ENCODE data around the gene LENG8. TPM values are rescaled to one million over a fixed set of nuclear protein-coding genes. Genes with fewer than 3 reads are reported as not detected.

The LENG8 gene
- total RNA-seq, 1 donor: 39.7 TPM

Small RNA genes lying within 50 kb of the gene (small RNA-seq; reads per million reads assigned to genes)
- not detected for gene AC245884.3

Other genes starting within 250 kb of the LENG8 start
- gene RPS9, start 248.3 kb upstream of the LENG8 start, total RNA-seq: 985 and 1,373 TPM in 2 replicates
- gene LILRB3, start 226.2 kb upstream of the LENG8 start, total RNA-seq: not detected in 2 replicates
- not detected in 2 replicates for gene LILRA6, start 206.4 kb upstream of the LENG8 start, total RNA-seq
- not detected in 2 replicates for gene LILRB5, start 191.9 kb upstream of the LENG8 start, total RNA-seq
- gene LILRB2, start 168.1 kb upstream of the LENG8 start, total RNA-seq: not detected in 2 replicates
- gene LILRA5, start 136.0 kb upstream of the LENG8 start, total RNA-seq: not detected in 2 replicates
- gene LILRA4, start 110.0 kb upstream of the LENG8 start, total RNA-seq: not detected in 2 replicates
- gene LAIR1, start 84.3 kb upstream of the LENG8 start, total RNA-seq: under 0.01 TPM in 1 of 2 replicates, not detected in the other
- not detected in 2 replicates for gene TTYH1, start 33.7 kb upstream of the LENG8 start, total RNA-seq
- gene LENG9, start 14.6 kb downstream of the LENG8 start, total RNA-seq: 5.2 and 7.1 TPM in 2 replicates
- 12.5 and 29.0 TPM in 2 replicates for gene CDC42EP5, start 24.1 kb downstream of the LENG8 start, total RNA-seq
- gene LAIR2, start 53.6 kb downstream of the LENG8 start, total RNA-seq: not detected in 2 replicates
- gene LILRA2, start 124.6 kb downstream of the LENG8 start, total RNA-seq: not detected in 2 replicates
- gene LILRA1, start 144.4 kb downstream of the LENG8 start, total RNA-seq: not detected in 2 replicates
- not detected in 2 replicates for gene LILRB1, start 181.3 kb downstream of the LENG8 start, total RNA-seq
- gene LILRB4, start 213.8 kb downstream of the LENG8 start, total RNA-seq: not detected in 2 replicates